Measurements from ENCODE around the gene SUGCT.
A peak's percentile ranks its signal among the peaks of the same experiment; 100 is the strongest.
"Not testable (repeated sequence)": the region's sequence is repeated elsewhere in the genome, so short reads cannot be mapped to it uniquely, and the experiment has no call there.

Gene SUGCT

DNA sequence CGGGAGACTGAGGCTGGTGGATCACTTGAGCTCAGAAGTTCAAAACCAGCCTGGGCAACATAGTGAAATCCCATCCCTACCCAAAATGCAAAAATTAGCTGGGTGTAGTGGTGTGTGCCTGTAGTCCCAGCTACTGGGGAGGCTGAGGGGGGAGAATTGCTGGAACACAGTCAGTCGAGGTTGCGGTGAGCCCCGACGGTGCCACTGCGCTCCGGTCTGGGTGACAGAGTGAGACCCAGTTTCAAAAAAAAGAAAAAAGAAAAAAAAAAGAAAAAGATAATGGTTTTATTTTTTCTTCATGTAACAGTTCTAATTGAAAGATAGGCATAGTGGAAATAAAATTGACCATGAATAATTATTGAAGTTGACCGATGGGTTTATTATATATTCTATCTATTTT is 99.9 kb downstream of the SUGCT start:
- Mint-ChIP-seq H3K4me1 (peaks cover 7% of the 10 kb centered on the region), H3K4me3 (no peak overlapping the region), H3K9me3 (no peaks in the 10 kb centered on the region), H3K36me3 (ENCODE audit: low read depth) (no peaks in the 10 kb centered on the region), H3K27ac (no peak overlapping the region), H3K27me3 (ENCODE audit: low read depth, poor library complexity) (no peaks in the 10 kb centered on the region)
- TF ChIP-seq, protein P1, sequence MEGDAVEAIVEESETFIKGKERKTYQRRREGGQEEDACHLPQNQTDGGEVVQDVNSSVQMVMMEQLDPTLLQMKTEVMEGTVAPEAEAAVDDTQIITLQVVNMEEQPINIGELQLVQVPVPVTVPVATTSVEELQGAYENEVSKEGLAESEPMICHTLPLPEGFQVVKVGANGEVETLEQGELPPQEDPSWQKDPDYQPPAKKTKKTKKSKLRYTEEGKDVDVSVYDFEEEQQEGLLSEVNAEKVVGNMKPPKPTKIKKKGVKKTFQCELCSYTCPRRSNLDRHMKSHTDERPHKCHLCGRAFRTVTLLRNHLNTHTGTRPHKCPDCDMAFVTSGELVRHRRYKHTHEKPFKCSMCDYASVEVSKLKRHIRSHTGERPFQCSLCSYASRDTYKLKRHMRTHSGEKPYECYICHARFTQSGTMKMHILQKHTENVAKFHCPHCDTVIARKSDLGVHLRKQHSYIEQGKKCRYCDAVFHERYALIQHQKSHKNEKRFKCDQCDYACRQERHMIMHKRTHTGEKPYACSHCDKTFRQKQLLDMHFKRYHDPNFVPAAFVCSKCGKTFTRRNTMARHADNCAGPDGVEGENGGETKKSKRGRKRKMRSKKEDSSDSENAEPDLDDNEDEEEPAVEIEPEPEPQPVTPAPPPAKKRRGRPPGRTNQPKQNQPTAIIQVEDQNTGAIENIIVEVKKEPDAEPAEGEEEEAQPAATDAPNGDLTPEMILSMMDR (IDR thresholded peaks at IDR 0.05): no peak
- DNase-seq: no peak

DNA sequence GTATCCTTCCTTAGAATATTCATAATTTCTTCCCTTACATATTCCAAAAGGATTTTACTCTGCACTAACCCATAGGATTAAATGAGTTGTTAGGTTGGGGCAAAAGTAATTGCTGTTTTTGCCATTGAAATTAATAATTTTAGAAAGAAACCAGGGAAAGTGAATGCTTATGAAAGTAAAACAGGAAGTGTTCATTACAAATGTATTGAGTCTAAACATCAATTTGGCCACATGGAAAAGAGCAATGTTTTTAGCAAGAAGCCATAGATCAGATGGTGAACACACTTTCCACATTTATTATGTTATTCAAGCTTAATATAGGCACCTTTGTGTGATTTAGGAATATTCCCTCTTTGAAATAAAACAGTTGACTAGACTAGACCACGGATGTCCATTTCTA is 102.9 kb downstream of the SUGCT start:
- no peak for DNase-seq
- no peak overlapping the region for H3K27ac Mint-ChIP-seq
- no peaks in the 10 kb centered on the region for H3K27me3 Mint-ChIP-seq (ENCODE audit: low read depth, poor library complexity)
- peaks cover under 1% of the 10 kb centered on the region for H3K4me1 Mint-ChIP-seq
- TF ChIP-seq, protein P1 (IDR thresholded peaks at IDR 0.05): no peak
- H3K36me3 Mint-ChIP-seq (ENCODE audit: low read depth): no peaks in the 10 kb centered on the region
- no peaks in the 10 kb centered on the region for H3K9me3 Mint-ChIP-seq
- H3K4me3 Mint-ChIP-seq: no peak overlapping the region

DNA sequence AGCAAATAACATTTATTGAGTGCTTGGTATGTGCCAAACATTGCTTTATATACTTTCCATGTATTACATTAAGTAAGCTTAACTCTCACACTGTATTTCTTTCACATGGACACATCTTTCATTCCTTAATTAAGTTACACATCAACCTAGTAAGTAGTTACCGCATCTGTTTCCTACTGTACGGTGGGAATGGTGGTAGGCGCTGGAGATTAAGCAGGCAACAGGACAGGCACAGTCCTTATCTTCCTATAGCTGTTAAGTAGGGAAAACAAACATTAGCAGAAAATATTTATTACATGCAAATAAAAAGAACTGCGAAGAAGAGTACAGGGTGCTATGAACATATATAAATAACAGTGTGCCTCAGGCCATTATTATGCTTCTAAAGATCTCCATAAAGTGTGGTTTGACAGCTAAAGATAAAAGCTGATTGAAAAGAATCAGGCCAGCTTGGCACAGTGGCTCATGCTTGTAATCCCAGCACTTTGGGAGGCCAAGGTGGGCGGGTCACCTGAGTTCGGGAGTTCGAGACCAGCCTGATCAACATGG is 105.0 kb downstream of the SUGCT start:
- Mint-ChIP-seq H3K4me3 (no peak overlapping the region), H3K27me3 (ENCODE audit: low read depth, poor library complexity) (peaks cover under 1% of the 10 kb centered on the region), H3K36me3 (ENCODE audit: low read depth) (no peaks in the 10 kb centered on the region), H3K9me3 (no peaks in the 10 kb centered on the region), H3K27ac (peak overlapping the region; percentile 42), H3K4me1 (no peaks in the 10 kb centered on the region)
- DNase-seq: no peak
- TF ChIP-seq, protein P1 (IDR thresholded peaks at IDR 0.05): no peak

DNA sequence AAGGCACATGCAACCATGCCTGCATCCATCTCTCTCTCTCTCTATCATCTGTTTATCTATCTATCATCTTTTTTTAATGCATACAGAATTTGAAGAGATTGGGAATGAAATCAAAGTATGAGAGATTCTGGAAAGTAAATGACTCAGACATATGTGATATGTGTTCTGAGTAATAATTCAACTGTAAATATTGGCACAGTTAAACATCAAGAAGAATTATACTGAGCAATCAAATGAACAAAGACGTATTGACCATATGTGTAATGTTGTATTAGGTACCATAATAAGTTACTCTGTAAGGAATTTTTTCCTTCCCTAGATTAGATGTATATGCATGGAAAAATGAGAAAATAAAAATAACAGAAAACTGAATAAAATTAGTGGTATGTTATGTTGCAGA is 108.3 kb downstream of the SUGCT start:
- TF ChIP-seq, protein P1 (IDR thresholded peaks at IDR 0.05): no peak
- H3K27me3 Mint-ChIP-seq (ENCODE audit: low read depth, poor library complexity): peaks cover 4% of the 10 kb centered on the region
- H3K9me3 Mint-ChIP-seq: no peaks in the 10 kb centered on the region
- H3K27ac Mint-ChIP-seq: no peak overlapping the region
- H3K36me3 Mint-ChIP-seq (ENCODE audit: low read depth): no peaks in the 10 kb centered on the region
- no peaks in the 10 kb centered on the region for H3K4me1 Mint-ChIP-seq
- H3K4me3 Mint-ChIP-seq: no peak overlapping the region
- no peak for DNase-seq

DNA sequence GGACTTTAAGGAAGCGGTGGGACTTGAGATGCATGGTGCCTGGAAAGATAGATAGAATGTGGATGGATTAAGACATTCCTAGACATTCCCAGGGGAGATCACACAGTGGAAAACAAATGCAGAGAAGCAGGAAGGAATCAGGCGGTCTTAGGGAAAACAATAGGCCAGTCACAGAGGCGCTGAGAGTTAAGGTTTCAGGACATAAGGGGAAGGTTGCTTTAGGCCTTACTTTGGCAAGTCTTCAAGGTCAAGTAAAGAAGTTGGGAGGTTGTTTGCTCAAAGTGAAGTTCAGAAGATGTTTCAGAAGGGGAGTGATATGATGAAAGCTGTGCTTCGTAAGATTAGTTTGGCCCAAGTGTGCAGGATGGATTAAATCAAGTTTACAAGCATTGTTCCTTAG is 109.4 kb downstream of the SUGCT start:
- no peak overlapping the region for H3K4me3 Mint-ChIP-seq
- no peaks in the 10 kb centered on the region for H3K4me1 Mint-ChIP-seq
- H3K36me3 Mint-ChIP-seq (ENCODE audit: low read depth): no peaks in the 10 kb centered on the region
- no peaks in the 10 kb centered on the region for H3K9me3 Mint-ChIP-seq
- no peak for DNase-seq
- TF ChIP-seq, protein P1 (IDR thresholded peaks at IDR 0.05): no peak
- peaks cover 4% of the 10 kb centered on the region for H3K27me3 Mint-ChIP-seq (ENCODE audit: low read depth, poor library complexity)
- H3K27ac Mint-ChIP-seq: no peak overlapping the region

DNA sequence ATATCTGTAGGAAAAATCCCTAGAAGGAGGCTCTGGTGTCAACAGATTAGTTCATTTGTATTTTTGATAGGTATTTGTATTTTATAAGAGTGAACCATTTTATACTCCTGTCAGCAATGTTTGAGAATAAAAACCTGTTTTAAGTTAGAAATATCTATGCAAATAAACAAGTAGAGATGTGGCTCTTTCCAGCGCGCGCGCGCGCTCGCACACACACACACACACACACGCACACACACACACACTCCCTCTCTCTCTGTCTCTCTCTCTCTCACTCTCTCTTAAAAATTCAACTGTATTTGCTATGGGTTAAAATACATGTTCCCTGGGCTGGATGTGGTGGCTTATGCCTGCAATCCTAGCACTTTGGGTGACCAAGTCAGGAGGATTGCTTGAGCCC is 113.9 kb downstream of the SUGCT start:
- DNase-seq: no peak
- Mint-ChIP-seq H3K4me3 (no peak overlapping the region), H3K36me3 (ENCODE audit: low read depth) (no peaks in the 10 kb centered on the region), H3K9me3 (no peaks in the 10 kb centered on the region), H3K27ac (no peak overlapping the region), H3K4me1 (no peaks in the 10 kb centered on the region), H3K27me3 (ENCODE audit: low read depth, poor library complexity) (peaks cover 4% of the 10 kb centered on the region)
- TF ChIP-seq, protein P1 (IDR thresholded peaks at IDR 0.05): no peak

DNA sequence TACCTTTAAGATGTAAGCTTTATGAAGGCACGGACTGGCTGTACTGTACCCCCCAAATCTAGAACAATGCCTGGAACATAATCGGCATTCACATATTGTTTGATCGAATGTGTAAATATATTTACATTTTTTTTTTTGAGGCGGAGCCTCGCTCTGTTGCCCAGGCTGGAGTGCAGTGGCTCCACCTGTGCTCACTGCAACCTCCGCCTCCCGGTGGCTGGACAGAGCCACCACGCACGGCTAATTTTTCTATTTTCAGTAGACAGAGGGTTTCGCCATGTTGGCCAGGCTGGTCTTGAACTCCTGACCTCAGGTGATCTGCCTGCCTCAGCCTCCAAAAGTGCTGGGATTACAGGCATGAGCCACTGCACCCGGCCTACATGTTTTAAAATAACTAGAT is 118.6 kb downstream of the SUGCT start:
- H3K4me3 Mint-ChIP-seq; H3K27ac Mint-ChIP-seq; H3K36me3 Mint-ChIP-seq (ENCODE audit: low read depth); H3K4me1 Mint-ChIP-seq; H3K27me3 Mint-ChIP-seq (ENCODE audit: low read depth, poor library complexity); DNase-seq; H3K9me3 Mint-ChIP-seq: not testable (repeated sequence)
